ENCODE data around the gene EFHC2.

GRCh38 chrX:44342866-44343265 is 606 bp downstream of the EFHC2 start:
- TF ChIP-seq RAD21 (IDR thresholded peaks at IDR 0.05; ENCODE audit: insufficient read depth, low read depth, low read length) = no peak
- TF ChIP-seq POLR2AphosphoS5 (IDR thresholded peaks at IDR 0.05; ENCODE audit: low read length) = no peak
- no peak for TF ChIP-seq SP1 (IDR thresholded peaks at IDR 0.05; ENCODE audit: low read depth, low read length)
- TF ChIP-seq CTCF (IDR thresholded peaks at IDR 0.05 in 2 of 3, conservative IDR thresholded peaks at IDR 0.05 in 1 of 3; ENCODE audit: control insufficient read depth in 2 of 3, extremely low read depth in 1 of 3, insufficient read depth in 1 of 3, low read depth in 3 of 3, low read length in 3 of 3) = no peak
- TF ChIP-seq TARDBP (IDR thresholded peaks at IDR 0.05; ENCODE audit: borderline replicate concordance) = no peak
- TF ChIP-seq YY1 (IDR thresholded peaks at IDR 0.05; ENCODE audit: low read depth, low read length) = no peak
- TF ChIP-seq SUZ12 (IDR thresholded peaks at IDR 0.05; ENCODE audit: unreplicated experiment) = no peak
- no peak for TF ChIP-seq HDAC6 (IDR thresholded peaks at IDR 0.05; ENCODE audit: unreplicated experiment)
- TF ChIP-seq POLR2A (IDR thresholded peaks at IDR 0.05; ENCODE audit: low read depth, low read length) = no peak
- no peak for TF ChIP-seq ATF2 (IDR thresholded peaks at IDR 0.05; ENCODE audit: low read length)
- no peak for TF ChIP-seq CBFB (IDR thresholded peaks at IDR 0.05; ENCODE audit: low read depth)
- no peak for TF ChIP-seq IRF4 (IDR thresholded peaks at IDR 0.05; ENCODE audit: low read depth, low read length)
- TF ChIP-seq RELA (IDR thresholded peaks at IDR 0.05; ENCODE audit: borderline replicate concordance, partially characterized antibody) = no peak

Measured in GM12878 (cell line).